OCI-LY1 (cell line): ENCODE data around the gene STUM.

Experiments
- EZH2 ChIP-seq: fragments of 200-600 bp; sonication (generic), shearing (Covaris generic); IDR thresholded peaks from 2 replicates; pipeline ENCODE4 v1.8.0; 2017; ENCODE audit warnings: borderline replicate concordance, mixed run types, mild to moderate bottlenecking, antibody characterized with exemption, low read length, moderate library complexity, mixed read lengths
- TF ChIP-seq, protein P1 (sequence below): fragments of 200-600 bp; sonication (generic), shearing (Covaris generic); IDR thresholded peaks from 2 replicates; pipeline ENCODE4 v1.5.1; 2017; ENCODE audit warnings: mild to moderate bottlenecking, antibody characterized with exemption, low read length, moderate library complexity, mixed read lengths

DNA sequence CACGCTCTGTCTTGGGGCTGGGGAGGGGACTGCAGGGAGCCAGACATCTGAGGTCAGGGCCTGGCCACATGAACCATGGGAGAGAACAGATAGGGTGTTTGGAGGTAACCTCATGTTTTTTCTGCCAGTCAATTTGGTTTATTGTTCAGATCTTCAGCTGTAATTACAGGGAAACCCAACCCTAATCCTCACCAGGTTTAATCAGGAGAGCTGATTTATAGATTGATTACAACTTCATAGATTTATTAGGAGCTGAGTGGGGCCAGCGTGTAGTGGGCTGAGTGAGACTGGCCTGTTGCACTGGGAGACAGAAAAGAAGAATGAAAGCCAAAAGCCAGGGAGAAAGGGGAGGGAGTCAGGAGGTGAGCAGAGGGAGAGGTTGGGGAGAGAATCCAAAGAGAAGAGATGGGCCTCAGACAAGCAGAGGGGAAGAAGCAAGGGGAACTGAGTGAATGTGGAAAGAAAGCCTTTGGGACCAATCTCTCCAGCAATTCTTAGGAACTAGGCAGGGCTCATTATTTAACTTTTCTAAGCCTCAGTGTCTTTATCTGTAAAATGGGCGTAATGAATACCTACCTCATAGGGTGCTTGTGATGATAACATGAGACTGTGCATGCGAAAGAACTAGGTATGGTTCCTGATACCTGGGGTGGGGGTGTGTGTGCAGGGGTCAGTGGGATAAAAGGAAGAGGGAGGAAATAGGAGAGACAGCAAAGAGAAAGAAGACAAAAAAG is 17.0 kb upstream of the STUM start:
- TF ChIP-seq, protein P1, sequence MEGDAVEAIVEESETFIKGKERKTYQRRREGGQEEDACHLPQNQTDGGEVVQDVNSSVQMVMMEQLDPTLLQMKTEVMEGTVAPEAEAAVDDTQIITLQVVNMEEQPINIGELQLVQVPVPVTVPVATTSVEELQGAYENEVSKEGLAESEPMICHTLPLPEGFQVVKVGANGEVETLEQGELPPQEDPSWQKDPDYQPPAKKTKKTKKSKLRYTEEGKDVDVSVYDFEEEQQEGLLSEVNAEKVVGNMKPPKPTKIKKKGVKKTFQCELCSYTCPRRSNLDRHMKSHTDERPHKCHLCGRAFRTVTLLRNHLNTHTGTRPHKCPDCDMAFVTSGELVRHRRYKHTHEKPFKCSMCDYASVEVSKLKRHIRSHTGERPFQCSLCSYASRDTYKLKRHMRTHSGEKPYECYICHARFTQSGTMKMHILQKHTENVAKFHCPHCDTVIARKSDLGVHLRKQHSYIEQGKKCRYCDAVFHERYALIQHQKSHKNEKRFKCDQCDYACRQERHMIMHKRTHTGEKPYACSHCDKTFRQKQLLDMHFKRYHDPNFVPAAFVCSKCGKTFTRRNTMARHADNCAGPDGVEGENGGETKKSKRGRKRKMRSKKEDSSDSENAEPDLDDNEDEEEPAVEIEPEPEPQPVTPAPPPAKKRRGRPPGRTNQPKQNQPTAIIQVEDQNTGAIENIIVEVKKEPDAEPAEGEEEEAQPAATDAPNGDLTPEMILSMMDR: no peak
- TF ChIP-seq EZH2: no peak
